HL-60 (cell line): ENCODE results near the gene NNT.

ENCODE experiments used
- CTCF ChIP-seq: IDR thresholded peaks from one replicate; pipeline ENCODE4 v1.5.1; 2011; ENCODE audit warnings: low read length, control low read depth, inconsistent platforms; ENCODE audit not compliant: insufficient read depth
- GABPA ChIP-seq: IDR thresholded peaks from 2 replicates; pipeline ENCODE4 v1.6.1; 2012; ENCODE audit warnings: low read depth
- POLR2AphosphoS5 ChIP-seq: IDR thresholded peaks from 2 replicates; pipeline ENCODE4 v1.6.1; 2012; ENCODE audit warnings: low read depth
- SPI1 ChIP-seq: IDR thresholded peaks from 2 replicates; pipeline ENCODE4 v1.6.1; 2012; ENCODE audit warnings: low read depth, mild to moderate bottlenecking, borderline replicate concordance

- TF ChIP-seq CTCF (no peak), SPI1 (no peak), GABPA (no peak), POLR2AphosphoS5 (no peak)
Measured at GRCh38 chr5:43687275-43687674, 84.3 kb downstream of the NNT start.
